Left lung (tissue), 10 donors: ENCODE measurements around the gene LRRK1. TPM values are rescaled to one million over a fixed set of nuclear protein-coding genes. Genes with fewer than 3 reads are reported as not detected.

Experiments used
- ATAC-seq: fragments of 200-7000 bp; cut with Tn5 transposase; one replicate; pipeline ENCODE4 v1.9.1; 2020; ENCODE audit warnings: moderate library complexity
- DNase-seq, 4 donors: peaks; one replicate each; pipeline ENCODE4 v3.0.0-alpha.2; 2013 to 2020
- H3K27ac ChIP-seq, 2 donors: fragments of 200-600 bp; sonication (generic) in 1 of 2; one replicate each; pipeline versions ENCODE4 v1.5.0 to v1.8.0; 2020 to 2021
- H3K27me3 ChIP-seq, 2 donors: fragments of 200-600 bp; sonication (generic) in 1 of 2; one replicate each; pipeline versions ENCODE4 v1.5.0 to v1.8.0; 2020 to 2021
- H3K36me3 ChIP-seq, 2 donors: fragments of 200-600 bp; sonication (generic) in 1 of 2; one replicate each; pipeline versions ENCODE4 v1.5.0 to v1.8.0; 2020 to 2021
- H3K4me1 ChIP-seq, 2 donors: fragments of 200-600 bp; one replicate each; pipeline ENCODE4 v1.8.0; 2021
- H3K4me3 ChIP-seq, 2 donors: fragments of 200-600 bp; sonication (generic) in 1 of 2; one replicate each; pipeline versions ENCODE4 v1.5.0 to v1.8.0; 2020 to 2021; ENCODE audit warnings: mild to moderate bottlenecking in 1 of 2
- H3K9me3 ChIP-seq, 2 donors: fragments of 200-600 bp; sonication (generic) in 1 of 2; one replicate each; pipeline versions ENCODE4 v1.5.0 to v1.8.0; 2020 to 2021
- intact Hi-C, 2 donors: fragments of 100-400 bp; cut with DNase I; formaldehyde crosslinking; loops; one replicate each; pipeline versions ENCODE4 v1.11.2 to v1.14.2; 2022
- polyA plus RNA-seq, 6 donors: library from polyadenylated mRNA; unstranded; fragments of 120-200 nt; gene quantifications; one replicate each; pipeline ENCODE4 v1.2.1, GENCODE V29; 2013; ENCODE audit not compliant: insufficient read length in 6 of 6
- total RNA-seq, 2 donors: library from RNA; stranded (reverse); fragmentation: NEBNext Ultra II Directional; extraction: Animal tissue kit (Norgen Biotek cat#: 25700); gene quantifications; one replicate each; pipeline ENCODE4 v1.2.1, GENCODE V29; 2021
- TF ChIP-seq, protein P1 (sequence below), 2 donors: fragments of 200-600 bp; sonication (generic) in 1 of 2; IDR thresholded peaks; one replicate each; pipeline versions ENCODE4 v1.5.0 to v1.8.0; 2021; ENCODE audit warnings: antibody characterized with exemption in 2 of 2
- donor health status: DM: no; HTN: yes; CAD: no.
- donor health status: DM: no; HTN: no; CAD: no.

LRRK1 gene
- total and polyA plus RNA-seq, 8 donors, result 1.9 to 24.2 (median 3.0) TPM

DNA sequence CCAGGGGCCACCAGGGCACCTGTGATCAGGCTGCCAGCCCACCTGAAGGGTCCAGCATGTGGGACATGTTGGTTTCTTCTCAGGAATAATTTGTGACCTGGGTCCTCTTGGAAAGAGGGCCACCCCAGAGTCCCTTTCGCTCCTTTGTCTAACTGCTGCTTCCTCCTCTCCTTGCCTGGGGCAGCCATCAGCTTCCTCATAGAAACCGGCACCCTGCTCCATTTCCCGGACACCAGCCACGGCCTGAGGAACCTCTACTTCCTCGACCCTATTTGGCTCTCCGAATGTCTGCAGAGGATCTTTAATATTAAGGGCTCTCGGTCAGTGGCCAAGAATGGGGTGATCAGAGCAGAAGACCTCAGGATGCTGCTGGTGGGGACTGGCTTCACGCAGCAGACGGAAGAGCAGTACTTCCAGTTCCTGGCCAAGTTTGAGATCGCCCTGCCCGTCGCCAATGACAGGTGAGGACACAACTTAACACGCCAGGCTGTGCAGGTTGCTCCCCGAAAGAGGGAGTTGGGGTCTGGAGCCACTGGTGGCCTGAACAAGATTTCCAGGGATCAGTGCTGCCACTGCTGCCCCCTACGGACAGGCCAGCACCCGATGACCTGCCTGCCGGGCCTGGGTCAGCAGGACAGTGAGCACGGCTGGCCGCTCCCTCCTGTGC lies 109.7 kb downstream of the LRRK1 start:
- ATAC-seq (no peak), DNase-seq (peak in 1 of 4 donors; percentile 18)
- intact Hi-C loops, result loop anchor here in 1 of 2 donors (10.0 kb wide), 1 partner anchor 56 kb away; no protein-coding TSS in a partner anchor
- no peak overlapping the region for H3K4me3 ChIP-seq
- H3K4me1 ChIP-seq, result peaks cover 0 to 20% of the 10 kb centered on the region in 2 donors
- no peaks in the 10 kb centered on the region for H3K27me3 ChIP-seq
- no peaks in the 10 kb centered on the region for H3K9me3 ChIP-seq
- H3K27ac ChIP-seq, result no peak overlapping the region
- peaks cover 0 to 75% of the 10 kb centered on the region in 2 donors for H3K36me3 ChIP-seq
- TF ChIP-seq, protein P1, sequence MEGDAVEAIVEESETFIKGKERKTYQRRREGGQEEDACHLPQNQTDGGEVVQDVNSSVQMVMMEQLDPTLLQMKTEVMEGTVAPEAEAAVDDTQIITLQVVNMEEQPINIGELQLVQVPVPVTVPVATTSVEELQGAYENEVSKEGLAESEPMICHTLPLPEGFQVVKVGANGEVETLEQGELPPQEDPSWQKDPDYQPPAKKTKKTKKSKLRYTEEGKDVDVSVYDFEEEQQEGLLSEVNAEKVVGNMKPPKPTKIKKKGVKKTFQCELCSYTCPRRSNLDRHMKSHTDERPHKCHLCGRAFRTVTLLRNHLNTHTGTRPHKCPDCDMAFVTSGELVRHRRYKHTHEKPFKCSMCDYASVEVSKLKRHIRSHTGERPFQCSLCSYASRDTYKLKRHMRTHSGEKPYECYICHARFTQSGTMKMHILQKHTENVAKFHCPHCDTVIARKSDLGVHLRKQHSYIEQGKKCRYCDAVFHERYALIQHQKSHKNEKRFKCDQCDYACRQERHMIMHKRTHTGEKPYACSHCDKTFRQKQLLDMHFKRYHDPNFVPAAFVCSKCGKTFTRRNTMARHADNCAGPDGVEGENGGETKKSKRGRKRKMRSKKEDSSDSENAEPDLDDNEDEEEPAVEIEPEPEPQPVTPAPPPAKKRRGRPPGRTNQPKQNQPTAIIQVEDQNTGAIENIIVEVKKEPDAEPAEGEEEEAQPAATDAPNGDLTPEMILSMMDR (IDR thresholded peaks at IDR 0.05), result no peak

DNA sequence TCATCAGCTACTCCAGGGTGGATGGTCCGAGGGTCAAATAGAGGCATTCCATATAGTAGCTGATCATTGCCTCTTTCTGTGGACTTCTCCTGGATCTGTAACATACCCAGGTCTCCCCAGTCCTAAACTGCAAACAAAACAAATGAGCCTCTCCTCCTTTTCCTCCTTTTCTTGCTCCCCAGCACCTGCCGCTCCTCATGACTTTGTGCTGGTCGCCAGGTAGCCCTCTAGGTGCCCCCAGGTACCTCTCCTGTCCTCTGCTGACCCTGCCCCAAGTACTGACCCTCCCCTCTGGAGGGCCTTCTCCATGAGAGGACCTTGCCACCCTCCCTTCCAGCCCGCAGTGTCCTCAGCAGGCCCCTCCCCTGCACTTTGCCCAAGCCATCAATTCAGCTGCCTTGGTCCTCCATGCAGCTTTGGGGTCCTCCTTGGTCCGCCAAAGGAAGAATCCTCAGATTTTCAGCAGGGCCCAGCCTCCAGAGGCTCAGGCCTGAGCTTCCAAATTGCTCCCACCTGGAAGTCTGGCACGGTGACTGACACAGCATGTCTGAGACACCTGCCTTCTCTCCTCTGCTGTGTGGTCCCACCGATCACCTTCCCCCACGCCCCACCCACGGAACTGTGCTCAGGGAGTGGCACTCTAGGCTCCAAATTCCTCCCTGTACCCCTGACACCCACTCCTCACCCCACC lies 111.0 kb downstream of the LRRK1 start:
- intact Hi-C loops, result loop anchor here in 1 of 2 donors (10.0 kb wide), 1 partner anchor 55 kb away; no protein-coding TSS in a partner anchor
- H3K36me3 ChIP-seq, result peaks cover 0 to 69% of the 10 kb centered on the region in 2 donors
- no peak overlapping the region for H3K4me3 ChIP-seq
- no peaks in the 10 kb centered on the region for H3K9me3 ChIP-seq
- DNase-seq (peak in 1 of 4 donors; percentile 18), ATAC-seq (no peak)
- no peak overlapping the region for H3K27ac ChIP-seq
- H3K4me1 ChIP-seq, result peaks cover 0 to 8% of the 10 kb centered on the region in 2 donors
- H3K27me3 ChIP-seq, result no peaks in the 10 kb centered on the region
- TF ChIP-seq, protein P1 (IDR thresholded peaks at IDR 0.05), result no peak

DNA sequence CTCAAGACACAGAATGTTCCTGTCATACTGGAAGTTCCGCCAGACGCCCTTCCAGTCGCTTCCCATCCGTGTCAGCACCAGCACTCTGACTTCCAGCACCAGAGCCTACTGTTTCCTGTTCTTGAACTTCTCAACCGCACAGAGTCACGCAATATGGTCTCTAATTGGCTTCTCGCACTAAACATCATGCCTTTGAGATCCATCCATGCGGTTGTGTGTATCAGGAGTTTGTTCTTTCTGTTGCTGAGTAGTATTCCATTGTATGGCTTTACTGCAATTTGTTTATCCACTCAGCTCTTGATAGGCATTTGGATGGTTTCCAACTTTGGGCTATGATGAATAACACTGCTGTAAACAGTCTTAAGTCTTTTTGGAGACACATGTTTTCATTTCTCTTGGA lies 112.1 kb downstream of the LRRK1 start:
- ATAC-seq, result no peak
- TF ChIP-seq, protein P1 (IDR thresholded peaks at IDR 0.05), result no peak
- H3K9me3 ChIP-seq, result no peaks in the 10 kb centered on the region
- peaks cover 0 to 7% of the 10 kb centered on the region in 2 donors for H3K4me1 ChIP-seq
- no peak overlapping the region for H3K4me3 ChIP-seq
- H3K27ac ChIP-seq, result no peak overlapping the region
- no peaks in the 10 kb centered on the region for H3K27me3 ChIP-seq
- intact Hi-C loops, result no loop called here
- DNase-seq, result peak in 1 of 4 donors; percentile 27
- H3K36me3 ChIP-seq, result peaks cover 0 to 58% of the 10 kb centered on the region in 2 donors

DNA sequence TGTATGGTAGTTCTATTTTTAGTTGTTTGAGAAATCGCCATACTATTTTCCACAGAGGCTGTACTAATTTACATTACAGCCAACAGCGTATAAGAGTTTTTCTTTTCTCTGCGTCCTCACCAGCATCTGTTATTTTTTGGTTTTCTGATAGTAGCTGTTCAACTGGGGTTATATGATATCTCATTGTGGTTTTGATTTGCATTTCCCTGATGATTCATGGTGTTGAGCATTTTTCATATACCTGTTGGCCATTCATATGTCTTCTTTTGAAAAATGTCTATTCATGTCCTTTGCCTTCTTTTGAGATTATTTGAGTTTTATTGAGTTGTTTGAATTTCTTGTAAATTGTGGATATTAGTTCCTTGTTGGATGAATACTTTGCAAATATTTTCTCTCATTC lies 114.6 kb downstream of the LRRK1 start:
- no peak for ATAC-seq
- Histone ChIP-seq H3K36me3 (peaks cover 0 to 49% of the 10 kb centered on the region in 2 donors), H3K9me3 (no peaks in the 10 kb centered on the region), H3K27ac (no peak overlapping the region), H3K4me3 (no peak overlapping the region), H3K27me3 (no peaks in the 10 kb centered on the region), H3K4me1 (no peaks in the 10 kb centered on the region)
- DNase-seq, result no peak
- TF ChIP-seq, protein P1 (IDR thresholded peaks at IDR 0.05), result no peak
- intact Hi-C loops, result no loop called here

DNA sequence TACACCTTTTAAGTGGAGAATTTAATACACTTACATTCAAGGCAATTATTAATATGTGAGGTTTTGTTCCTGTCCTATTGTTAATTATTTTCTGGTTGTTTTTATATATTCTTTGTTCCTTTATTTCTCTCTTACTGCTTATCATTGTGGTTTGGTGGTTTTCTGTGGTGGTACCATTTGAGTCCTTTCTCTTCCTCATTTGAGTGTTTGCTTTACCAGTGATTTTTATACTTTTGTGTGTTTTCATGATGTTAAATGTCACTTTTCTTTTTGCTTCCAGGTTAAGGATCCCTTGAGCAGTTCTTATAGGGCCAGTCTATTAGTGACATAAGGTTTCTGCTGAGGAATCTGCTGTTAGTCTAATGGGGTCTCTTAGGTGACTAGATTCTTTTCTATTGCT lies 116.5 kb downstream of the LRRK1 start:
- no peaks in the 10 kb centered on the region for H3K27me3 ChIP-seq
- H3K27ac ChIP-seq, result no peak overlapping the region
- no peak overlapping the region for H3K4me3 ChIP-seq
- no peak for ATAC-seq
- H3K9me3 ChIP-seq, result no peaks in the 10 kb centered on the region
- intact Hi-C loops, result no loop called here
- TF ChIP-seq, protein P1 (IDR thresholded peaks at IDR 0.05), result no peak
- H3K4me1 ChIP-seq, result no peaks in the 10 kb centered on the region
- H3K36me3 ChIP-seq, result peaks cover 0 to 34% of the 10 kb centered on the region in 2 donors
- no peak for DNase-seq
